COR-L47 (cell line): Measurements from ENCODE around the gene ARPC4.

Experiments
- DNase-seq: peaks from one replicate; lab custom pipeline; 2025; lab: John Stamatoyannopoulos, UW

ARPC4 gene

GRCh38 chr3:9793161-9793781 lies 389 bp downstream of the ARPC4 start:
- DNase-seq, result no peak

DNA sequence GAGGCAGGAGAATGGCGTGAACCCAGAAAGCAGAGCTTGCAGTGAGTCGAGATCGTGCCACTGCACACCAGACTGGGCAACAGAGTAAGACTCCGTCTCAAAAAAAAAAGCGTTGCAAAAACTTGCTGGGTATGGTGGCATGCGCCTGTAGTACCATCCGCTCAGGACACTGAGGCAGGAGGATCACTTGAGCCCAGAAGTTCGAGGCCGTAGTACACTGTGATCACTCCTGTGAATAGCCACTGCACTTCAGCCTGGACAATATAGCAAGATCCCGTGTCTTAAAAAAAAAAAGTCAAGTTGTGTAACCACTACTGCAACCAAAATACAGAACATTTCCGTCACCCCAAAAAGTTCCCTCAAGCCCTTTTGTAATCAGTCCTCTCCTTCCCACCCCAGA lies 1.5 kb downstream of the ARPC4 start:
- DNase-seq, result no peak

GRCh38 chr3:9795207-9795606 lies 2.3 kb downstream of the ARPC4 start:
- DNase-seq, result no peak

- DNase-seq, result no peak
Observed at GRCh38 chr3:9797196-9797945, 4.5 kb downstream of the ARPC4 start.

DNA sequence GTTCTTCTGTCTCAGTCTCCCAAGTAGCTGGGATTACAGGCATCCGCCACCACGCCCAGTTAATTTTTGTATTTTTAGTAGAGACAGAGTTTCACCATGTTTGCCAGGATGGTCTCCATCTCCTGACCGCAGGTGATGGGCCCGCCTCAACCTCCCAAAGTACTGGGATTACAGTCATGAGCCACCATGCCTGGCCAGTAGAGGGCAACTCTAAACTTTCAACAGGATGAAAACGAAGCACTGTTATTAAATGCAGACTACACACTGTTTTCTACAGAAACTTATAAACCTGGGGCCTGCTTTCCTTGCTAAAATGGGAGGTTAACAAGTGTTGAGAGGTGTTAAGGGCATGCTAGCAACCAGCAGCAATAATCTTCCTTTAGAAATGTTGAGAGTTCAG lies 7.6 kb downstream of the ARPC4 start:
- no peak for DNase-seq

DNA sequence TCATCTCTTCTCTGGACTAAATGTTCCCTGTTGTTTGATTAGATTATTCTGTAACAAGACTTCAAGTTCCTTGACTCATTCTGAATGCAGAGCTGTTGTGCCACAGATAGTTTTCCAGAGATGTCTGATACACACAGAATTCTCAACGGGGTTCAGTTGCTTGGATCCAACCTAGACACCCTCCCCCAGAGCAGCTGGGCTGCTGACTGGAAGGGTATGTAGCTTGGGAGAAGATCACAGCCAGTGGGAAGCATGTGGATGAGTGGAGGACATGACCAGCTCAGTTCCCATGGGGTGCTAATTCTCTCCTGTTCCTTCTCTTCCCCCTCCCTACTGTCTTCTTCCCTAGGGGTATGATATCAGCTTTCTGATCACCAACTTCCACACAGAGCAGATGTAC lies 10.6 kb downstream of the ARPC4 start:
- DNase-seq, result no peak

- no peak for DNase-seq
Observed at GRCh38 chr3:9804996-9805395, 12.1 kb downstream of the ARPC4 start.

GRCh38 chr3:9806137-9806536 lies 13.3 kb downstream of the ARPC4 start:
- no peak for DNase-seq

DNA sequence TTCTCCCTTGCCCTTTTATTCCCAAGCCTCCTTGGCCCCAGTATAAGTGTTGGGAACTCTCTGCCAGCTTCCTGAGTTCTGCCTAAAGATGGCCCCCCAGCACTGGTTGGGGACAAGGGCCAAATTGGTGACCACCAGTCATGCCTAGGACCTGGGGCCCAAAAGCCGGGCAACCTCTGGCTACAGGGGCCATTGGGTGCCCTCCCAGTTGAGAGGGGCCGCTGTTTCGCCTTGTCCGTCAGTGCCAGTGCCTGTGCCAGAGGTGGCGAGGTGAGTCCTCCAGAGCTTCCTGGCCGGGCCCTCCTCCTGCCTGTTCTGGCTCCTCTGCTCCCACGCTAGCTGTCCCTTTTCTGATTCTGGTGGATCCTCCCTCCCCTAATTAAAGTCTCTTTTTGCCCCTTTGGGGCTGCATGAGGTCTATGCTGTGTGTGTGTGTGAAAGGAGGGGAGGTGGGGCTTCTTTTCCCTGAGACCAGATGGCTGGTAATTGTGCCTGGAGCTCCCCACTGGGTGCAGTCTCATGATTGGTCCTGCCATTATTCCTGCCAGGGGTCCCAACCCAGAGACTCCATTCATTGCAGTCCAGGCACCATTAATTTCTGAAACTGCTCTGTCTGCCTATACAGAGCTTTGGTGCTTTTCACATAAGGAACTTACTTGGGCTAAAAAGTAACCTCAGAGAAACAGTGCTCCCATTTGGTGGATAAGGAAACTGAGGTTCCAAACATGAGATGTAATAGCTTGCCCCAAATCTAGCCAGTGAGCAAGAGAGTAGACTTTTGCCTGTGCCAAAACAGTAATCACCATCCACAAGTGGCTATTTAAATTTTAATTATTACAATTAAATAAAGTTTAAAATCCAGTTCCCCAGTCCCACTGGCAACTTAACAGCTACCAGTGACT lies 14.1 kb downstream of the ARPC4 start:
- DNase-seq, result no peak

- no peak for DNase-seq
Observed at GRCh38 chr3:9807981-9808344, 15.1 kb downstream of the ARPC4 start.

GRCh38 chr3:9808345-9809037 lies 15.6 kb downstream of the ARPC4 start:
- DNase-seq, result peak; percentile 29

DNA sequence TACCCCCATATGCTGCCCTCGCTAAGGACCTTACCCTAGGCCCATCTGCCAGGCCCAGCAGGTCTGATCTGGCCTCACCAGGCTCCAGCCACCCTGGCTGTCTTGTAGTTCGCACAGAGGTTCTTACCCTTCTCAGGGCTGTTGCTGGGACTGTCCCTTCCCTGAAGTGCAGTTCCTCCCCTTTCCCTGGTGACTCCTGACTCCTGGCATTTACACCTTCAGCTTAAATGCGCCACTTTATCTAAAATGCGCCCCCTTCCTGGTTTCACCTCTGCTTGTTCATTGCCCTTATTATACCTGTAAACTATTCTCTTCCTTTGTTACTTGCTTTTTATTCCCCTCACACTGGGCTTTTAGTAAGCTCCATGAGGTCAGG lies 16.3 kb downstream of the ARPC4 start:
- no peak for DNase-seq

GRCh38 chr3:9809615-9810432 lies 16.9 kb downstream of the ARPC4 start, which contains the start of gene TTLL3:
TSS of gene TTLL3 (plus strand) at chr3:9810262. CDS start at chr3:9810662, 400 bp downstream.
- DNase-seq, result peak; percentile 18

GRCh38 chr3:9810433-9810770 lies 17.5 kb downstream of the ARPC4 start:
- DNase-seq, result no peak

DNA sequence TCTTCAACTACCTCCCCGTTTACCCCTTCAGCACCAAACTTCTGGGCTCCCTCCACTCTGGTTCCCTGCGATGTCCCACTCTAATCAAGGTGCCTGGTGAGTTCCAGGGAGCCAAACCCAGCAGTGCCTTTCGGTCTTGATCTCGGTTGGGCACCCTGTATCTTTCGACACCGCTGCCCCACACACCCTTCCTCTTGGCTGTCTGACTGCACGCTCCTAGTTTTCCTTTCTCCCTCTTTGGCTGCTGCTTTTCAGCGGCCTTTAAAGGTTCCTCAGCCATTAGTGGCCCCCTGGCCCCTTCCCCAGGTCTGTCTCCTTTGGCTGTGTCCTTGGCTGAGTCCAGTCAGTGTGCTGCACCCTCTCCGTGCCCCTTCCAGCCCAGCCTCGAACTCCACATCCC lies 18.0 kb downstream of the ARPC4 start:
- DNase-seq, result no peak

DNA sequence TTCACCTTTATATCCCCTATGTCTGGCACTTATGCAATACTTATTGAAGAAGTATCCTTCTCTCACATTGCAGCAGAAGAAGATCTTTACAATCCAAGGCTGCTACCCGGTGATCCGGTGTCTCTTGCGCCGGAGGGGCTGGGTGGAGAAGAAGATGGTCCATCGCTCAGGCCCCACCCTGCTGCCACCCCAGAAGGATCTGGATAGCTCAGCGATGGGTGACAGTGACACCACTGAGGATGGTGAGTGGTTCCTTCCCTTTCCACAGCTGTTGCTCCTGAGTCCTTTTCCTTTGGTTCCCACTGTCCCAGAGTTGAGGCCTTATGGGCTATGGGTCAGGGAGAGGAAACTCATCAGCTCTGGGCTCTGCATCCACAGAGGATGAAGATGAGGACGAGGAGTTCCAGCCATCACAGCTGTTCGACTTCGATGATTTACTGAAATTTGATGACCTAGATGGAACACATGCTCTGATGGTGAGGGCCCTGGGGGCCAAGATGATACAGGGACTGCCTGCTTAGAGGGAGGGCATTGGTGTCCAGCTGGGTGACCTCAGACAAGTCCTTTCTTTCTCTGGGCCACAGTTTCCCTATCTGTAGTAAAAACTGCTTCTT lies 20.1 kb downstream of the ARPC4 start:
- no peak for DNase-seq

DNA sequence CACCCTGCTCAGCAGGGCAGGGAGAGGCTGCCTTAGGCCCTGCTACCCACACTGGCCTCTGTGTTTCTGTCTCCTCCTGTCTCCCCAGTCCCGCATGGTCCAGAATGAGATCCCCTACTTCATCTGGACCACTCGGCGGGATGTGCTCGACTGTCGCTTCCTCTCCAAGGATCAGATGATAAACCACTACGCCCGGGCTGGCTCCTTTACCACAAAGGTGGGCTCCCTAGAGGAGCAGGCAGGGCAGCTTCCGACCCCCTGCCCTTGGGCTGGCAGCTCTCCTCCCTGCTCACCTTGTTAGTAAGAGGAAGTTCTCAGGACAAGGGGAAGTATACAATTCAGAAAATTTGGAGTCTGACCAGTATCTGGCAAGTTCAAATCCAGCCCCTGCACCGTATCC lies 23.1 kb downstream of the ARPC4 start:
- DNase-seq, result no peak

DNA sequence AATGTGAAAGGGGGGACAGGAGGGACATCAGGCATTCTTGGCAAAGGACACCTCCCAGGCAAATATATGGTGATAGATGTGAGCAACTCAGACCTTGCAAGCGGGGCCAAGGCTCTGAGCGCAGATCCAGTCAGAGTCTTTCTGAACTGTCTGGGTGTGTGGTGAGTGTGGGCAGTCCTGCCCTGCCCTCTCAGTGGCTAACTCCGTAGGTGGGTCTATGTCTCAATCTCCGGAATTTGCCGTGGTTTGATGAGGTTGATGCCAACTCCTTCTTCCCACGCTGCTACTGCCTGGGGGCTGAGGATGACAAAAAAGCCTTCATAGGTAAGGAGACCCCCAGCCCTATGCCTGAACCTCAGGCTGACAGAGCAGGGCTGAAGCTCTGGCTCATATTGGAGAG lies 24.6 kb downstream of the ARPC4 start:
- DNase-seq, result no peak

DNA sequence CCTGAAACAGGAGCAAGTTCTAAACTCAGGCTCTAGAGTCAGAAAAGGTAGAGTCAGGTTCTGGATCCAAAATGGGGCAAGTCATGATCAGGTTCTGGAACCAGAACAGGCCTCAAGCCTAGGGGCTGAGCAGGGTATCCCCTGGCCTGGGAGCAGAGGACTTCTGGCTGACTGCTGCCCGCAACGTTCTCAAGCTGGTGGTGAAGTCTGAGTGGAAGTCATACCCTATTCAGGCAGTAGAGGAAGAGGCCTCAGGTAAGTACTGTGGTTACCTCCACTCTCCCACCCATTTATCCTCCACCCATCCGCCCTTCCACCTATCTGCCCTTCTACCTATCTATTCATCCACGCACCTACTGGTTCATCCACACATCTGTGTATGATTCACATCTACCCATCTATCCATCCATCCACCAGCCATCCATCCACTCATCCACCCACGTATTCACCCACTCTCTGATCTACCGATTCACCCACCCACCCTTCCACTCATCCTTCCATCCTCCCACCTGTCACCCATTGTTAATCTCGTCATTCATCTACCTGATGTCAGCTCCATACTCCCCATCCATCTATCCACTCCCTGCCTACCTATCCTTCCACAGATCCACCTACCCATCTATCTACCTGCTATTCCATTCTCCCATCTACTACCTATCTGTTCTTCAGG lies 25.9 kb downstream of the ARPC4 start:
- no peak for DNase-seq

DNA sequence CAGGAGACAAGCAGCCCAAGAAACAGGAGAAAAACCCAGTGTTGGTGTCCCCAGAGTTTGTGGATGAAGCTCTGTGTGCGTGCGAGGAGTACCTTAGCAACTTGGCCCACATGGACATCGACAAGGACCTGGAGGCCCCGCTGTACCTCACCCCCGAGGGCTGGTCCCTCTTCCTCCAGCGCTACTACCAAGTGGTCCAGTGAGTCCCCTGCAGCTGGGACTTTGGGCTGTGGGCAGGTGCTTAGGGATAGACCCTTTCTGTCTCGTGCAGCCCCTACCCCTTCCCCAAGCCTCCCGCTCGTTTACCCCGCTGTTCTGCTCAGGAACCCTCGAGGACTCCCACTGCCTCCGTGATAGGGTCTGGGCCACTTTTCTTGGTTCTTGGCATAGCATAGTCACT lies 27.7 kb downstream of the ARPC4 start:
- no peak for DNase-seq

GRCh38 chr3:9820946-9821345 lies 28.1 kb downstream of the ARPC4 start:
- DNase-seq, result no peak
